Right renal pelvis (tissue), 4 donors: Measurements from ENCODE around the gene E2F4. TPM values are rescaled to one million over a fixed set of nuclear protein-coding genes. Genes with fewer than 3 reads are reported as not detected.

Experiments
- DNase-seq, 4 donors: peaks; one replicate each; pipeline ENCODE4 v3.0.0-alpha.2; 2013; ENCODE audit warnings: low read depth in 4 of 4, low spot score in 3 of 4, missing footprints in 1 of 4
- polyA plus RNA-seq, 4 donors: library from polyadenylated mRNA; unstranded; fragments of 120-200 nt; gene quantifications; one replicate each; pipeline ENCODE4 v1.2.1, GENCODE V29; 2013; ENCODE audit not compliant: insufficient read length in 4 of 4

The E2F4 gene
- polyA plus RNA-seq, 4 donors = 58.6 to 64.1 (median 60.1) TPM

- no peak for DNase-seq
Observed at GRCh38 chr16:67173323-67173722, 18.6 kb upstream of the E2F4 start.

GRCh38 chr16:67173808-67174705 is 17.9 kb upstream of the E2F4 start:
- no peak for DNase-seq

DNA sequence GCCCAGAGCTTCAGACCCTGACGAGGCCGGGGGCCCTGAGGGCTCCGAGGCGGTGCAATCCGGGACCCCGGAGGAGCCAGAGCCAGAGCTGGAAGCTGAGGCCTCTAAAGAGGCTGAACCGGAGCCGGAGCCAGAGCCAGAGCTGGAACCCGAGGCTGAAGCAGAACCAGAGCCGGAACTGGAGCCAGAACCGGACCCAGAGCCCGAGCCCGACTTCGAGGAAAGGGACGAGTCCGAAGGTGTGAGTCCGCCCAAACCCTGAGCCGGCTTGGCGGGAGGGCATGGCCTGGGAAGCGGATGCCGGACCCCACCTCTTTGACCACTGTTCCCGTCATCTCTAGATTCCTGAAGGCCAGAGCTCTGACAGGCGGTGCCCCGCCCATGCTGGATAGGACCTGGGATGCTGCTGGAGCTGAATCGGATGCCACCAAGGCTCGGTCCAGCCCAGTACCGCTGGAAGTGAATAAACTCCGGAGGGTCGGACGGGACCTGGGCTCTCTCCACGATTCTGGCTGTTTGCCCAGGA is 17.2 kb upstream of the E2F4 start:
- DNase-seq = no peak

DNA sequence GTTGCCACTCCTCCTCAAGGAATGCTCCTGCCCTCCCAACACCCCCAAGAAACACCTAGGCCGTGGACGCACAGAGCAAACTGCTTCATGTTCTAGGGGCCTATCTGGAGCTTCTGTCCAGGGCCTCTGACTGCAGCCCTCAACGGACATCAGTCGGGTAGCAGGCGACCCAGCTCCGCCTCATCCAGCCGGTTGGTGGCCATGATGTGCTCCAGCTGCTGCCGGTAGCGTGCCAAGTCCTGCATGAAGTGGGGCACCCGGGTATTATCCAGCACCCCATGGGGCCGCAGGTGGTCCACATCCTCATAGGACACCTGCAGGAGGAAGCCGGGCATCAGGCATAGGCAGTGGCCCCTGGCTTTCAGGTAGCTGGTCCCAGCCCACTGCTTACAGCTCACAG is 15.3 kb upstream of the E2F4 start:
- DNase-seq = no peak

DNA sequence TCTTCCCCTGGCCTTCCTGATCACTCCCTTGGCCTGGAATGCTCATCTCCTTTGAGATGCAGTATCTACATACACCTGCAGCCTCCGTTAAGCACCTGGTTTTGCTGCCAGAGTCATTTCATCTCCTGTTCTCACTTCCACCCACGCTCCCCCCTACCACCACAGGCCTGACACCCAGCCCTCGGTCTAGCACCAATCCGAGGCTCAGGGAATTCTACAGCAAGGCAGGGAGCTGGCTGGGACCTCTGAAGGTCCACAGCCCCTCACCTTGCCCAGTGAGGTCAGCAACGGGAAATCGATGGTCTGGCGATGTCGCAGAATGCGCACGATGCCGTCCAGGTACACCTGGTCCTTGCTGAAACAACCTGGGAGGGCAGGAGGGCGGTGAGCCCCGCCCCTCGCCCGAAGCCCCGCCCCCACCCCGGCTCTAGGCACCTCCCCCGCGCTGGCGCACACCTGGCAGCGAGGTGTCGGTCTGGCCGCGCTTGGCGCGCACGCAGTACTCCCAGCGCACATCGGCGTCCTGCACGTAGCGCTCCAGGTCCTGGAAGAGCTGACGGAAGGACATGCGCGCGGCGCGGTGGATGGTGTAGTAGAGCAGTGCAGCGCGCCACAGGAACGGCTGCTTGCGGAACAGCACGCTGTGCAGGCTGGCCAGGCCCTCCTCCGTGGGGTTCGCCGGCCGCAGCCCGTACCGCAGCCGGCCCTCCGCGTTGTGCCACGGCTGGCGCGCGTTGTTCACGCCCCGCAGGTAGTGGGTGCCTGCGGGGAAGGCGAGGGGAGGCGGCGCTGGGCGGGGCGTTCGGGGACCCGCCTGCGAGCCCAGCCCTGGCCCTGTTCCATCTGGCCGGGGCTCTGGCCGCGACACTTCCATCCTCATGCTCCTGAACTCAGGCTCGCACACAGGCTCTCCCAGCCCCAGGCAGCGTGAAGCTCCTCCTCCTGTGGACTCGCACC is 13.9 kb upstream of the E2F4 start:
- no peak for DNase-seq

DNA sequence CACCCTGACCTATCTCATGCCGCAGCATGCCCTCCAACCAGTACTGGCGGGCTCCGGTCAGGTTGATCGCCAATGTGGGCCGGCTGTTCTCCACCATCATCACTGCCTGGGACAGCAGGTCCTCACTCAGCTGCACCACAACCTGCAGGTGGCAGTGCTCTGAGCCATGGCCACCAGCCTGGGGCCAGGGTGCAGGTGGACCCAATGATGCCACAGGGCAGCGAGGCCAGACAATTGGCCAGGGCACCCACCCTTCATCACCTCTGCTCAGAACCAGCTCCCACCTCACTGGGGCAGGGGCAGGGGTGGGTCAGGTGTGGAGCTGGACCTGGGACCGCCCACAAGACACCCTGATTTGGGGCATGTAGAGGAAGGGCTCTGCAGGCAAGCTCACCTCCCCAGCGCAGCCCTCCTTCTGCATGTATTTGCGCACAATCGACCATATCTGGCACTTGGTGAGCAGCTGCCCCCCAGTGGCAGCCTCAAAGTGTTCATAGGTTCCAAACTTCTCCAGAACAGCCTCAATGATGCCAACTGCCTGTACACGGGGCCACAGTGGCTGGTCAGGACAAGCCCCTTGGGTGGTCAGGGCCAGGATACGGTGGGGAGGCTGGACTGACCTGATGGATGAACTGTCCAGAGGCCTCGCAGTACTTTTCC is 12.4 kb upstream of the E2F4 start:
- DNase-seq = no peak

GRCh38 chr16:67180166-67180565 is 11.8 kb upstream of the E2F4 start:
- DNase-seq = no peak

GRCh38 chr16:67181346-67181745 is 10.6 kb upstream of the E2F4 start:
- no peak for DNase-seq

DNA sequence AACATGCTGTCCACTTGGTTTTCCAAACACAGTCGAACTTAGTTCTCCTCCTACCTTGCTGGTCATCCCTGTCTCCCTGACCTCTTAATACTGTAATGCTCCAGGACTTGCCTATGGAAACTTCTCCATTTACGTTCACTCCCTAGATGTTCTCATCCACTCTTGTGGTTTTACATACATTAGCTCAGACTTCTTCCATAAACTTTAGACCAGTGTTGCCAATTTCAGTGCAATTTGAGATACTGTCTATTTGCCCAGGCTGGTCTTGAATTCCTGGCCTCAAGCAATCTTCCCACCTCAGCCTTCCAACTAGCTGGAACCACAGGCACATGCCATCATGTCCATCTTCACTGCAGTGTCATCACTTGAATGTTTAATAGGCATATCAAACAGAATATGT is 9.7 kb upstream of the E2F4 start:
- DNase-seq = no peak

DNA sequence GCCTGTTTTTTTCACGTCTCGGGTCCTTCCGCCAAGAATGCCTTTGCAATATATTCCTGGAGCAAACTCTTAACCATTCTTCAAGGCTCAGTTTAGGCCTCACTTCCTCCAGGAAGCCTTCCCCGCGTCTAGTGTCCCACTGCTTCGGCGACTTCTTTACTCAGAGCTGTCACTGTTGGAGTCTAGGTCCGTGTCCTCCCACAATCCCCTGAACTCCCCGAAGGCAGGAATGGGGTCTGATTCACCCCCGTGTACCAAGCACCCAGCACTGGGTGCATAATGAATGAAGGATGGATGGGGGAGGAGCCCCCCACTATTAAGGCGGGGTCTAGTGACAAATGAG is 8.7 kb upstream of the E2F4 start:
- no peak for DNase-seq

DNA sequence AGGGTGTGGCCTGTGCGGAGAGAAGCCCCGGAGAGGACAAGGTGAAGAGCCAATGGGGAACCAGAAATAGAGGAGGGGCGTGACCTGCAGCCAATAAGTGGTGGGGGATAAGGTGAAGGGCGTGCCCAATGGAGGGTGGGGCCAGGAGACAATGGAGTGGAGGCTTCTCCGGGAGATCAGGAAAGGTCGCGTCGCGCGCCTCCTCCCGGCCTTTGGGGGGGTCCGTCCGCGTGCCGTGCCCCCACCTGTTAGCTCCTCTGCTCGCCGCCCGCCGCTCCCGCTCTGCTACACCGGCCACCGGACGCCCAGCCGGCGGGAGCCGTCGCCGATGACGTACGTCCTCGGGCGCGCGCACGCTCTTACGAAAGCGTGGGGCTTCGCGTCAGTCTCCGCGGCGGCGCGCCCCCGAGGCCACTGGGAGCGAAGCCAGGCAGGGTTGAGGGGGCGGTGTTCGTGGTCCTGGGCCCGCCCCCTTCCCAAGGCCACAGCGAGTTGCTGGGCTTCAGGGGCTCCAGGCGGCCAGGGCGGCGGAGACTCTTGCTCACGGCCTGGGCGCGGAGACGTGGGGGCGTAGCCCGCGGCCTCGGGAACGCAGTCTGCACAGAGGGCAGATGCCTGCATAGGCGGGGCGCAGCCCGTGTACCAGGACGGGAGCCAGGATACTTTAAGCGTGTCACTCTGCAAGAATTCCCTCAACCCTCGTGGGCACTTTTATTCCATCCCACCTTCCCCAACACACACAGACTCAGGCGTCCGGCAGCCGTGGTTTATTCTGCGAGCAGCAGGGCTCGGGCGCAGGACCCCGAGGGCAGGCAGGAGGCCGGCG is 8.1 kb upstream of the E2F4 start, which contains the start of gene MATCAP1:
TSS of gene MATCAP1 (minus strand) at position 337 of the 826 bp plus-strand sequence. CDS start 3,353 bp downstream, outside the sequence.
- peak; percentile 91 to 96 (median 92) for DNase-seq

- no peak for DNase-seq
Observed at GRCh38 chr16:67184453-67184994, 7.4 kb upstream of the E2F4 start.

DNA sequence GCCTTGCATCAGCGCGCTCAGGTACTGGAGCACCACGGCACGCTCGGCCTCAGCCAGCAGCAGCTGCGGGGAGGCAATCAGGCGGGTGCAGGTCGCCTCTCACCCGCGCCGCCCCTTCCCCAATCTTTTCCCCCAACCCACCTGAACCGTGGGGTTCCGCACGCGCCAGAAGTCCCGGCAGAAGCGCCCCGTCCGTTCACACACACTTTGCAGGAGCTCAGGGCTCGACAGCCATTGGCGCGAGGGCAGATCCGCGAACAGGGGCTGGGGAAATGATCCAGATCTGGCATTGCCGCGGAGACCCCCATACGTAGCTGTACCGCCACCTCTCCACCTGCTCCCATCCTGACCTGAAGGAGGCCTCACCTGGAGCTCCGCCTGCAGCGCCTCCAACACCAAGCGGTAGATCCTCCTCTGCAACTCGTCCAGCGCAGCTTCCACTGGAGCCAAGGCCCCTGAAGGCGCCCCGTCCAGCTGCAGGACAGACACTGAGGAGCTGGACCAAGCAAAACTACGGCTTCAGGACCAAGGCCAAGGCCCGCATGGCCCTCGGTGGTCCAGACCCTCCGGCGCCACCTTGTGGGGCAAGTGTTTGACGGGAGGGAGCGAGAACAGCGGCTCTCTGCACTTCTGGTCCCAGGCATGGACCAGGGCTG is 6.8 kb upstream of the E2F4 start:
- peak in 3 of 4 donors; percentile 74 to 87 (median 80) for DNase-seq

DNA sequence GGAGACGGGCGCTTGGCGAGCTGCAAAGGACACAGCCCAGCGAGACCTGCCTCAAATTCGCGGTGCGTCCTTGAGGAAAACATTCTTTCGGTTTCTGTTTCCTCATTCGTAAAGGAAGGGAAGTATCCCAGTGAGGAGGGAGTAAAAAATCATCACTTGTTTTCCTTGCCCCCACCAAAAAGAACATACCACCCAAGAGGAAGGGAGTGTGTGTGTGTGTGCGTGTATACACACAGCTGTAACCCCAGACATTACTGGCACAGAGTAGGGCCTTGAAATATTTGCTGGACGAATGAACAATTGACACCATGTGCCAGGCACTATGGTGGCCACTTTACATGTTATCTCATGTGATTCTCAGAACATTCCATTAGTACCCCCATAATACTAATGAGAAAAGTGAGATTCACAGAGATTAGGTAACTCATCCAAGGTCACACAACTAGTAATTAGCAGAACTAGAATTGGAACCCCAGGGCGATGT is 6.3 kb upstream of the E2F4 start:
- DNase-seq = no peak

- no peak for DNase-seq
Observed at GRCh38 chr16:67186550-67186950, 5.4 kb upstream of the E2F4 start.

GRCh38 chr16:67187175-67187890 is 4.6 kb upstream of the E2F4 start:
- no peak for DNase-seq

DNA sequence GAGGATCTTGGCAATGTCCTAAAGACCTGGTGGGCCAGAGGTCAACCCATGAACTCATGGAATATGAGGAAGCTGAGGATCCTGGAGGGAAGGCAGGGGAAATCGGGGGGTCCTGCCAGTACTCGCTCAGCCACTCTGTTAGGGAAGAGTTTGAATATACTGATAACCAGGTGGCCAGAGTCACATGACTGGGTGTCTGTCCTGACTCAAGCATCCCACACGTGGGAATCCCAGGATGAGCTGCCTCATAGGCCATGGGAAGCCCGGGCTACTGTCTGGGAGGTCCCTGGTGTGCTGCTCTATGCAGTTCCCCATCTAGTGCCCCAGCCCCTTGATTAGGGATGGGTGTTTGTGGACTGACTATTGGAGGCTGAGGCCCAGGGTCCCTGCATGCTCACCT is 3.6 kb upstream of the E2F4 start:
- DNase-seq = no peak

- no peak for DNase-seq
Observed at GRCh38 chr16:67188798-67189197, 3.2 kb upstream of the E2F4 start.
